Activated B cell treated with CpG ODN at 0.5 μM for 24 hours (primary cell): ENCODE measurements around the gene CRELD2. TPM values are rescaled to one million over a fixed set of nuclear protein-coding genes. Genes with fewer than 3 reads are reported as not detected.
A peak's percentile ranks its signal among the peaks of the same experiment; 100 is the strongest.

Experiments
- ATAC-seq: fragments of 200-7000 bp; cut with Tn5 transposase; one replicate; pipeline ENCODE4 v1.10.0; 2021; ENCODE audit warnings: low read depth, mild to moderate bottlenecking, moderate library complexity
- CTCF ChIA-PET: fragments of 350-600 bp; sonication (Branson Sonifier 250); formaldehyde crosslinking; loops from one replicate; lab custom pipeline; 2021; ENCODE audit warnings: antibody characterized with exemption; lab: Charles Lee
- POLR2A ChIA-PET: fragments of 350-600 bp; sonication (Branson Sonifier 250); formaldehyde crosslinking; loops from one replicate; lab custom pipeline; 2021; ENCODE audit warnings: antibody characterized with exemption; lab: Charles Lee
- DNase-seq: peaks from one replicate; pipeline ENCODE4 v3.0.0; 2022
- H3K27ac Mint-ChIP-seq: one replicate; pipeline ENCODE4 v1.8.0; 2020; ENCODE audit warnings: mixed read lengths
- H3K27me3 Mint-ChIP-seq: one replicate; pipeline ENCODE4 v1.8.0; 2021; ENCODE audit warnings: mixed read lengths
- H3K36me3 Mint-ChIP-seq: one replicate; pipeline ENCODE4 v1.8.0; 2021; ENCODE audit warnings: low read depth, mixed read lengths
- H3K4me1 Mint-ChIP-seq: one replicate; pipeline ENCODE4 v1.8.0; 2021; ENCODE audit warnings: mixed read lengths
- H3K4me3 Mint-ChIP-seq: one replicate; pipeline ENCODE4 v1.8.0; 2020; ENCODE audit warnings: mild to moderate bottlenecking, mixed read lengths
- H3K9me3 Mint-ChIP-seq: one replicate; pipeline ENCODE4 v1.8.0; 2020; ENCODE audit warnings: mixed read lengths
- CTCF ChIP-seq: fragments of 200-600 bp; IDR thresholded peaks from one replicate; pipeline ENCODE4 v1.8.0; 2022; ENCODE audit warnings: antibody characterized with exemption, mild to moderate bottlenecking
- intact Hi-C: fragments of 100-400 bp; cut with micrococcal nuclease; formaldehyde crosslinking; loops from one replicate; pipeline ENCODE4 v1.15.1; 2024
- total RNA-seq: library from RNA; stranded (reverse); gene quantifications from 2 replicates; pipeline ENCODE4 v1.2.3, GENCODE V29; 2022

CRELD2 gene
- total RNA-seq, 1 donor from 2014 or later: 44.5 TPM

- no peak for TF ChIP-seq CTCF
- Mint-ChIP-seq H3K9me3 (no peaks in the 10 kb centered on the region), H3K36me3 (peaks cover 28% of the 10 kb centered on the region), H3K4me1 (peaks cover 33% of the 10 kb centered on the region), H3K4me3 (peak overlapping the region; percentile 79), H3K27ac (peak overlapping the region; percentile 77), H3K27me3 (no peaks in the 10 kb centered on the region)
- ChIA-PET CTCF (interaction anchor here (1.0 to 4.6 kb wide), 2 partner anchors 29 kb away, joined by 4 to 36 read pairs; no protein-coding TSS in a partner anchor), POLR2A (interaction anchor here (0.6 to 18.9 kb wide), 12 partner anchors 9 to 577 kb away, joined by 4 to 828 read pairs (median 8); no protein-coding TSS in a partner anchor)
- peak; percentile 1 for ATAC-seq
- DNase-seq: no peak
- intact Hi-C loops: loop anchor here (1.0 to 10.0 kb wide), 6 partner anchors 17 to 585 kb away; partner anchors contain the start of genes KLHDC7B and ZBED4
Measured at GRCh38 chr22:49959782-49960158, 41.3 kb downstream of the CRELD2 start.

GRCh38 chr22:49960159-49961004 is 41.9 kb downstream of the CRELD2 start, which contains the start of gene PIM3:
Gene PIM3 (plus strand): TSS chr22:49960772. CDS start chr22:49960948, 176 bp downstream.
- Mint-ChIP-seq H3K4me1 (peaks cover 38% of the 10 kb centered on the region), H3K27me3 (no peaks in the 10 kb centered on the region), H3K9me3 (no peaks in the 10 kb centered on the region), H3K27ac (peak within 1 kb of the TSS; percentile 90), H3K36me3 (peaks cover 31% of the 10 kb centered on the region), H3K4me3 (peak within 1 kb of the TSS; percentile 91)
- peak; percentile 89 for DNase-seq
- intact Hi-C loops: loop anchor here (1.0 to 10.0 kb wide), 6 partner anchors 16 to 584 kb away; partner anchors contain the start of genes KLHDC7B and ZBED4
- ChIA-PET POLR2A (interaction anchor here (0.6 to 18.9 kb wide), 12 partner anchors 9 to 576 kb away, joined by 3 to 828 read pairs (median 8); no protein-coding TSS in a partner anchor), CTCF (interaction anchor here (4.6 kb wide), 1 partner anchor 30 kb away, joined by 36 read pairs; no protein-coding TSS in a partner anchor)
- TF ChIP-seq CTCF: no peak
- ATAC-seq: peak; percentile 79

- DNase-seq: peak; percentile 63
- POLR2A ChIA-PET: interaction anchor here (1.0 to 18.9 kb wide), 14 partner anchors 10 to 230 kb away, joined by 3 to 828 read pairs (median 9); partner anchors contain the start of genes ALG12 and CRELD2
- CTCF ChIA-PET: interaction anchor here (1.4 to 4.6 kb wide), 3 partner anchors 28 to 32 kb away, joined by 5 to 36 read pairs (median 12); no protein-coding TSS in a partner anchor
- H3K4me1 Mint-ChIP-seq: peaks cover 45% of the 10 kb centered on the region
- H3K9me3 Mint-ChIP-seq: no peaks in the 10 kb centered on the region
- H3K4me3 Mint-ChIP-seq: peak overlapping the region; percentile 91
- intact Hi-C loops: loop anchor here (2.0 to 10.0 kb wide), 3 partner anchors 16 to 584 kb away; partner anchors contain the start of gene KLHDC7B
- H3K27ac Mint-ChIP-seq: peak overlapping the region; percentile 90
- peaks cover 31% of the 10 kb centered on the region for H3K36me3 Mint-ChIP-seq
- ATAC-seq: no peak
- no peaks in the 10 kb centered on the region for H3K27me3 Mint-ChIP-seq
- no peak for TF ChIP-seq CTCF
Measured at GRCh38 chr22:49961005-49961600, 42.7 kb downstream of the CRELD2 start.

GRCh38 chr22:49961601-49962011 is 43.2 kb downstream of the CRELD2 start:
- H3K4me3 Mint-ChIP-seq: peak overlapping the region; percentile 91
- peak overlapping the region; percentile 90 for H3K27ac Mint-ChIP-seq
- H3K9me3 Mint-ChIP-seq: no peaks in the 10 kb centered on the region
- ATAC-seq: peak; percentile 0
- DNase-seq: no peak
- POLR2A ChIA-PET: interaction anchor here (0.8 to 18.9 kb wide), 16 partner anchors 9 to 234 kb away, joined by 3 to 828 read pairs (median 8); partner anchors contain the start of genes ALG12 and CRELD2
- peaks cover 50% of the 10 kb centered on the region for H3K4me1 Mint-ChIP-seq
- no peaks in the 10 kb centered on the region for H3K27me3 Mint-ChIP-seq
- intact Hi-C loops: loop anchor here (1.0 to 10.0 kb wide), 5 partner anchors 15 to 583 kb away; partner anchors contain the start of gene KLHDC7B
- CTCF ChIA-PET: interaction anchor here (1.4 to 4.6 kb wide), 4 partner anchors 28 to 69 kb away, joined by 5 to 36 read pairs (median 10); no protein-coding TSS in a partner anchor
- H3K36me3 Mint-ChIP-seq: peaks cover 33% of the 10 kb centered on the region
- no peak for TF ChIP-seq CTCF
